Measurements from ENCODE around the gene GALNT18. TPM values are rescaled to one million over a fixed set of nuclear protein-coding genes. Genes with fewer than 3 reads are reported as not detected.

The GALNT18 gene
- polyA plus RNA-seq, 1 experiment, result 4.1 TPM

DNA sequence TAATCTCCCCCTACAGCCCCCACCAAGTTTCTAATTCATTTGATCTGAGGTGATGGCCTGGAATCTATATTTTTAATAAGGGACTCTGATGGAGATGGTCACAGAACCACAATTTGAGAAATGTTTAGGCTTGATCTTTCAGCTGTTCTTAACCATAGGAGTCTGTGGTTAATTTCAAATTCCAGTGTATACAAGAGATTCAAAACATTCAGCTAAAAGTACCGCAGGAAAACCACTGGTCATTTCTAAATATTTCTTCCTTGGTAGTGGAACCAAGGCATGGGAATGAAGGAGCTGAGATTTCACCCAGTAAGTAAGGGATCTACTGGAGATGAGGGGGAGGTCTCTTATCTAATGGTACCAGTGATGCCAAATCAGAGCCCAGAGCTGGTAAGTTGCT, 18.3 kb upstream of the GALNT18 start:
- TF ChIP-seq, protein P1, sequence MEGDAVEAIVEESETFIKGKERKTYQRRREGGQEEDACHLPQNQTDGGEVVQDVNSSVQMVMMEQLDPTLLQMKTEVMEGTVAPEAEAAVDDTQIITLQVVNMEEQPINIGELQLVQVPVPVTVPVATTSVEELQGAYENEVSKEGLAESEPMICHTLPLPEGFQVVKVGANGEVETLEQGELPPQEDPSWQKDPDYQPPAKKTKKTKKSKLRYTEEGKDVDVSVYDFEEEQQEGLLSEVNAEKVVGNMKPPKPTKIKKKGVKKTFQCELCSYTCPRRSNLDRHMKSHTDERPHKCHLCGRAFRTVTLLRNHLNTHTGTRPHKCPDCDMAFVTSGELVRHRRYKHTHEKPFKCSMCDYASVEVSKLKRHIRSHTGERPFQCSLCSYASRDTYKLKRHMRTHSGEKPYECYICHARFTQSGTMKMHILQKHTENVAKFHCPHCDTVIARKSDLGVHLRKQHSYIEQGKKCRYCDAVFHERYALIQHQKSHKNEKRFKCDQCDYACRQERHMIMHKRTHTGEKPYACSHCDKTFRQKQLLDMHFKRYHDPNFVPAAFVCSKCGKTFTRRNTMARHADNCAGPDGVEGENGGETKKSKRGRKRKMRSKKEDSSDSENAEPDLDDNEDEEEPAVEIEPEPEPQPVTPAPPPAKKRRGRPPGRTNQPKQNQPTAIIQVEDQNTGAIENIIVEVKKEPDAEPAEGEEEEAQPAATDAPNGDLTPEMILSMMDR (IDR thresholded peaks at IDR 0.05; ENCODE audit: insufficient read depth, low read depth, low read length), result no peak

DNA sequence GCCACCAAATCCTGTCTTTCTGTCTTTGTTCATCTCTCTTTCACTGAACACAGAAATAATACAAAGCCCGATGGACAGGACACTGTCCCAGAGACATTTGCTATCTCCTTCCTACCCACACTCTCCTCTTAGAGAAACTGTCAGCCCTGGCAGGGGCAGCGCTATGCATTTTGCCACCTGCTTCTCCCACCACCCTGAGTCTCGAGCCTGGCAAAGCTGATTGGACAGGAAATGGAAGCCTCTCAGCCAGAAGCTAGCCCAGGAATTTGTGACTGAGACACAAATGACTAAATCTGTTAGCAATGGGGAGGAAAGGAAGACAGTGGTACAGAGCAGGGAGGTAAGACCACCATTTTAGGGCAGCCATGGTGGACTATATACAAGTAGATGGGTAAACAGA, 14.9 kb upstream of the GALNT18 start:
- Histone ChIP-seq H3K27me3 (ENCODE audit: control insufficient read depth, insufficient read depth, low read length) (peaks cover 3% of the 10 kb centered on the region), H3K36me3 (ENCODE audit: control insufficient read depth, insufficient read depth, low read length) (no peaks in the 10 kb centered on the region), H3K4me3 (ENCODE audit: low read depth, low read length) (no peak overlapping the region)
- TF ChIP-seq, protein P1 (IDR thresholded peaks at IDR 0.05; ENCODE audit: insufficient read depth, low read depth, low read length), result no peak
- ChIA-PET CTCF (no interaction called here), POLR2A (no interaction called here)
- no peak for DNase-seq (ENCODE audit: low read depth)

More for the DNA sequence above, 18.3 kb upstream of the GALNT18 start:
- no peak for DNase-seq (ENCODE audit: low read depth)
- Histone ChIP-seq H3K4me3 (ENCODE audit: low read depth, low read length) (no peak overlapping the region), H3K27me3 (ENCODE audit: control insufficient read depth, insufficient read depth, low read length) (peaks cover 3% of the 10 kb centered on the region), H3K36me3 (ENCODE audit: control insufficient read depth, insufficient read depth, low read length) (no peaks in the 10 kb centered on the region)
- ChIA-PET POLR2A (no interaction called here), CTCF (interaction anchor here (0.6 to 0.9 kb wide), 2 partner anchors 16 to 61 kb away, joined by 3 read pairs; no protein-coding TSS in a partner anchor)

DNA sequence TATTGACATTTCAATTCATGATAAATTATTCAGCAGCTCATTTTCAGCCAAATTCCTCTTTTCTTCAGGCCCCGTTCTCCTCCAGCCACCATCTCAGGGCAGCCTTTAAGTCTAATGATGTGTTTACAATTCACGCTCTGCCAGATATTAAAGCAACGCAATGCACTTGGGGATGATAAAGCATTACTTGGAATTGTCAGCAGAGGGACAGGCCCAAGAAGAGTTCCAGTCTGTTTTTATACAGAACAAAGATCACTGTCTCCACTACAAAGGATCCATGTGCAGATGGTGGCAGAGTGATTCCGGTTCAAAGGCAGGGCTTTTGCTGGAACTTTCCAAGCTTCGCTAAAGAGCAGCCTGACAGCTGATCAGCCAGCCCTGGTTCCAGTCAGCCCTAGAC, 13.6 kb upstream of the GALNT18 start:
- ChIA-PET POLR2A (no interaction called here), CTCF (interaction anchor here (0.8 kb wide), 1 partner anchor 8 kb away, joined by 3 read pairs; no protein-coding TSS in a partner anchor)
- Histone ChIP-seq H3K4me3 (ENCODE audit: low read depth, low read length) (no peak overlapping the region), H3K36me3 (ENCODE audit: control insufficient read depth, insufficient read depth, low read length) (no peaks in the 10 kb centered on the region), H3K27me3 (ENCODE audit: control insufficient read depth, insufficient read depth, low read length) (peaks cover 1% of the 10 kb centered on the region)
- no peak for DNase-seq (ENCODE audit: low read depth)
- TF ChIP-seq, protein P1 (IDR thresholded peaks at IDR 0.05; ENCODE audit: insufficient read depth, low read depth, low read length), result no peak

DNA sequence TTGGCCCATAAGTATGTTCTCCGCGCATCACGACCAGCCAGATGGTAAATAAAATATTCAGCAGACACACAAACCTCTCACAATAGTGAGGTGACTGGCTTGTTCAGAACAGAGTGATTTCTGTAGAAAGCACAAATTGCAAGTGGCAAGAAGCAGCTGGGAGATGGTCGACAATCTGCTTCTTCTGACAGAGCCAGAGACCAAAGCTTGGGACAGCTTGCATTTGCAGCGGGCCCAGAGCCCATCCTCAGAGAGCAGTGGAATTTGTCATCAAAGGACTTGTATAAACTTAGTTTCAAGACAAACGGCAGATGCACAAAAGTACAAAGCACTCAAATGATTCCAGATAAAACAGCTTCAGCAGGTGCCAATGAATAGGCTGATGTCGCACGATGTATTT, 7.6 kb upstream of the GALNT18 start:
- Histone ChIP-seq H3K4me3 (ENCODE audit: low read depth, low read length) (no peak overlapping the region), H3K27me3 (ENCODE audit: control insufficient read depth, insufficient read depth, low read length) (peaks cover 2% of the 10 kb centered on the region; the same call in 1 of the 2 replicates), H3K36me3 (ENCODE audit: control insufficient read depth, insufficient read depth, low read length) (no peaks in the 10 kb centered on the region)
- DNase-seq (ENCODE audit: low read depth), result no peak
- TF ChIP-seq, protein P1 (IDR thresholded peaks at IDR 0.05; ENCODE audit: insufficient read depth, low read depth, low read length), result no peak
- POLR2A ChIA-PET, result no interaction called here
- CTCF ChIA-PET, result no interaction called here

DNA sequence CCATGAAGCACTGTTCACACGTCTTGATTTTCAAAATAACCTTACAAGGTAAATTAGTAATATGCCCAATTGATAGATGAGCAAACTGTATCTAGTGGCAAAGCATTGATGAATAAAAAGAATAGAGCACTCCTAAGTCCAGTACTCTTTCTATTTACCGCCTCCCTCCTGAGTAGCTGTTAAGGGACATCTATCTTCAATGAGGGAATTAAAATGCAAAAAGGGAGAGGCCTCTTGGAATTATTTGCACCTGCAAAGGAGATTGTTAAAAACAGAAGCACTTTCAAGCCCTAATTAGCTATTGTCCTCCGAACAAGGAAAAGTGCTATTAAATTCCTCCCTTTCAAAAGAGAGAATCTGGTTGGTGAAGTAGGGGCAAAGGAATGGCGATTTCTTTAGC, 6.8 kb upstream of the GALNT18 start:
- CTCF ChIA-PET, result no interaction called here
- H3K27me3 ChIP-seq (ENCODE audit: control insufficient read depth, insufficient read depth, low read length), result peaks cover 3% of the 10 kb centered on the region
- POLR2A ChIA-PET, result no interaction called here
- TF ChIP-seq, protein P1 (IDR thresholded peaks at IDR 0.05; ENCODE audit: insufficient read depth, low read depth, low read length), result no peak
- no peak overlapping the region for H3K4me3 ChIP-seq (ENCODE audit: low read depth, low read length)
- no peak for DNase-seq (ENCODE audit: low read depth)
- no peaks in the 10 kb centered on the region for H3K36me3 ChIP-seq (ENCODE audit: control insufficient read depth, insufficient read depth, low read length)
